ENCODE data around the gene IL17F. TPM values are rescaled to one million over a fixed set of nuclear protein-coding genes. Genes with fewer than 3 reads are reported as not detected.

Gene IL17F
- total RNA-seq, 1 donor from 2014 or later: not detected

- Histone ChIP-seq H3K4me3 (no peak overlapping the region), H3K27ac (replicated peaks) (no peak overlapping the region), H3K27me3 (ENCODE audit: low read depth) (peaks cover 34% of the 10 kb centered on the region), H3K36me3 (no peaks in the 10 kb centered on the region), H3K9me3 (replicated peaks) (no peaks in the 10 kb centered on the region), H3K4me1 (no peaks in the 10 kb centered on the region)
- intact Hi-C loops (cut with micrococcal nuclease): no loop called here
- no peak for DNase-seq
- no peak for TF ChIP-seq CTCF (IDR thresholded peaks at IDR 0.05; ENCODE audit: borderline replicate concordance)
Observed at GRCh38 chr6:52255434-52255833, 11.1 kb upstream of the IL17F start.

- H3K27me3 ChIP-seq (ENCODE audit: low read depth): peaks cover 39% of the 10 kb centered on the region
- no peak for DNase-seq
- no peaks in the 10 kb centered on the region for H3K9me3 ChIP-seq (replicated peaks)
- H3K27ac ChIP-seq (replicated peaks): no peak overlapping the region
- no peak overlapping the region for H3K4me3 ChIP-seq
- TF ChIP-seq CTCF (IDR thresholded peaks at IDR 0.05; ENCODE audit: borderline replicate concordance): no peak
- H3K36me3 ChIP-seq: no peaks in the 10 kb centered on the region
- intact Hi-C loops (cut with micrococcal nuclease): no loop called here
- no peaks in the 10 kb centered on the region for H3K4me1 ChIP-seq
Observed at GRCh38 chr6:52254731-52255378, 10.6 kb upstream of the IL17F start.

GRCh38 chr6:52253494-52253893, 9.2 kb upstream of the IL17F start:
- Histone ChIP-seq H3K27me3 (ENCODE audit: low read depth) (peaks cover 53% of the 10 kb centered on the region), H3K4me3 (no peak overlapping the region), H3K9me3 (replicated peaks) (no peaks in the 10 kb centered on the region), H3K4me1 (no peaks in the 10 kb centered on the region), H3K36me3 (no peaks in the 10 kb centered on the region), H3K27ac (replicated peaks) (no peak overlapping the region)
- intact Hi-C loops (cut with micrococcal nuclease): no loop called here
- TF ChIP-seq CTCF (IDR thresholded peaks at IDR 0.05; ENCODE audit: borderline replicate concordance): no peak
- no peak for DNase-seq

- Histone ChIP-seq H3K36me3 (no peaks in the 10 kb centered on the region), H3K9me3 (replicated peaks) (no peaks in the 10 kb centered on the region), H3K27me3 (ENCODE audit: low read depth) (peaks cover 58% of the 10 kb centered on the region), H3K4me1 (no peaks in the 10 kb centered on the region), H3K27ac (replicated peaks) (no peak overlapping the region), H3K4me3 (no peak overlapping the region)
- DNase-seq: no peak
- intact Hi-C loops (cut with micrococcal nuclease): no loop called here
- no peak for TF ChIP-seq CTCF (IDR thresholded peaks at IDR 0.05; ENCODE audit: borderline replicate concordance)
Observed at GRCh38 chr6:52251113-52251512, 6.8 kb upstream of the IL17F start.

- intact Hi-C loops (cut with micrococcal nuclease): no loop called here
- Histone ChIP-seq H3K4me1 (no peaks in the 10 kb centered on the region), H3K27me3 (ENCODE audit: low read depth) (peaks cover 38% of the 10 kb centered on the region), H3K36me3 (no peaks in the 10 kb centered on the region), H3K9me3 (replicated peaks) (no peaks in the 10 kb centered on the region), H3K4me3 (no peak overlapping the region), H3K27ac (replicated peaks) (no peak overlapping the region)
- TF ChIP-seq CTCF (IDR thresholded peaks at IDR 0.05; ENCODE audit: borderline replicate concordance): no peak
- no peak for DNase-seq
Observed at GRCh38 chr6:52249078-52249477, 4.8 kb upstream of the IL17F start.
